HG02623 (cell line): ENCODE measurements around the gene TUT1.
A peak's percentile ranks its signal among the peaks of the same experiment; 100 is the strongest.
"Not testable (repeated sequence)": the region's sequence is repeated elsewhere in the genome, so short reads cannot be mapped to it uniquely, and the experiment has no call there.

Source experiments
- ATAC-seq: cut with Tn5 transposase; IDR thresholded peaks from one replicate; pipeline ENCODE4 v1.9.1; 2021; ENCODE audit warnings: moderate library complexity; ENCODE audit not compliant: unreplicated experiment

Gene TUT1

GRCh38 chr11:62591448-62592145, at the start of gene TUT1:
TSS of gene TUT1 (minus strand) at chr11:62591523. CDS start at chr11:62591485, 38 bp downstream.
- peak; percentile 87 for ATAC-seq

- no peak for ATAC-seq
These were observed 41.2 kb upstream of the TUT1 start for GRCh38 chr11:62632492-62632891.

GRCh38 chr11:62627713-62628112, 36.4 kb upstream of the TUT1 start:
- ATAC-seq = no peak

GRCh38 chr11:62622476-62623089, 31.3 kb upstream of the TUT1 start:
- no peak for ATAC-seq

- peak; percentile 93 for ATAC-seq
These were observed 30.5 kb upstream of the TUT1 start, which contains the start of gene B3GAT3 for GRCh38 chr11:62621567-62622470. TSS of gene B3GAT3 (minus strand) at chr11:62621986. CDS start at chr11:62621947, 39 bp downstream.

- no peak for ATAC-seq
These were observed 29.8 kb upstream of the TUT1 start for GRCh38 chr11:62621027-62621566.

- ATAC-seq = not testable (repeated sequence)
These were observed 25.6 kb upstream of the TUT1 start for GRCh38 chr11:62616957-62617356.

GRCh38 chr11:62615521-62615920, 24.2 kb upstream of the TUT1 start:
- no peak for ATAC-seq

- no peak for ATAC-seq
These were observed 23.0 kb upstream of the TUT1 start for GRCh38 chr11:62614275-62614674.

GRCh38 chr11:62613291-62613778, 22.0 kb upstream of the TUT1 start:
- no peak for ATAC-seq

GRCh38 chr11:62612366-62613290, 21.3 kb upstream of the TUT1 start, which contains the start of the genes EML3 and ROM1:
TSS of gene EML3 (minus strand) at chr11:62612775. CDS start at chr11:62612457, 318 bp downstream.
TSS of gene ROM1 (plus strand) at chr11:62613257. CDS start at chr11:62613282, 25 bp downstream.
- peak; percentile 56 for ATAC-seq

GRCh38 chr11:62611705-62612365, 20.5 kb upstream of the TUT1 start:
- ATAC-seq = peak; percentile 23

- ATAC-seq = no peak
These were observed 19.7 kb upstream of the TUT1 start for GRCh38 chr11:62610814-62611704.

- no peak for ATAC-seq
These were observed 19.1 kb upstream of the TUT1 start for GRCh38 chr11:62610403-62610802.

- no peak for ATAC-seq
These were observed 17.5 kb upstream of the TUT1 start for GRCh38 chr11:62608776-62609175.

GRCh38 chr11:62607714-62608113, 16.4 kb upstream of the TUT1 start:
- ATAC-seq = no peak

GRCh38 chr11:62605902-62606301, 14.6 kb upstream of the TUT1 start:
- no peak for ATAC-seq

GRCh38 chr11:62605467-62605866, 14.1 kb upstream of the TUT1 start:
- no peak for ATAC-seq
